Aorta (tissue), 5 donors: ENCODE measurements around the gene CCZ1. TPM values are rescaled to one million over a fixed set of nuclear protein-coding genes. Genes with fewer than 3 reads are reported as not detected.
"Not testable (repeated sequence)": the region's sequence is repeated elsewhere in the genome, so short reads cannot be mapped to it uniquely, and the experiment has no call there.

Source experiments
- ATAC-seq: fragments of 200-7000 bp; cut with Tn5 transposase; one replicate; pipeline ENCODE4 v1.9.1; 2022; ENCODE audit warnings: moderate library complexity; ENCODE audit not compliant: low FRiP score
- DNase-seq, 2 donors: peaks; one replicate each; pipeline ENCODE4 v3.0.0-alpha.2; 2020
- H3K27ac ChIP-seq, 2 donors: one replicate each; pipeline ENCODE4 v1.5.1; 2013; ENCODE audit warnings: low read length in 2 of 2, mild to moderate bottlenecking in 2 of 2, moderate library complexity in 2 of 2, control low read depth in 1 of 2, inconsistent platforms in 1 of 2, low read depth in 1 of 2
- H3K27me3 ChIP-seq, 2 donors: one replicate each; pipeline ENCODE4 v1.6.1; 2013; ENCODE audit warnings: control low read depth in 1 of 2, low read length in 1 of 2, mild to moderate bottlenecking in 1 of 2, moderate library complexity in 1 of 2; ENCODE audit not compliant: insufficient read depth in 2 of 2, control insufficient read depth in 1 of 2
- H3K36me3 ChIP-seq, 2 donors: one replicate each; pipeline ENCODE4 v1.6.1; 2013; ENCODE audit warnings: control low read depth in 1 of 2, low read length in 1 of 2, mild to moderate bottlenecking in 1 of 2; ENCODE audit not compliant: insufficient read depth in 2 of 2, control insufficient read depth in 1 of 2
- H3K4me1 ChIP-seq, 2 donors: one replicate each; pipeline ENCODE4 v1.6.1; 2013; ENCODE audit warnings: low read length in 2 of 2, control low read depth in 1 of 2, mild to moderate bottlenecking in 1 of 2, moderate library complexity in 1 of 2; ENCODE audit not compliant: insufficient read depth in 2 of 2, control insufficient read depth in 1 of 2
- H3K4me3 ChIP-seq, 2 donors: one replicate each; pipeline ENCODE4 v1.5.1; 2013; ENCODE audit warnings: low read length in 2 of 2, control low read depth in 1 of 2, mild to moderate bottlenecking in 1 of 2
- H3K9me3 ChIP-seq: one replicate; pipeline ENCODE4 v1.6.1; 2013; ENCODE audit warnings: mild to moderate bottlenecking, low read length; ENCODE audit not compliant: control insufficient read depth
- WGBS, 2 donors: extraction: QIAGEN DNeasy Blood & Tissue Kit; methylation state at CpG; one replicate each; pipeline ENCODE4 v1.1.7; 2013; 5-methylcytosine and 5-hydroxymethylcytosine counted together
- intact Hi-C, 2 donors: fragments of 100-400 bp; cut with DNase I; formaldehyde crosslinking; loops; one replicate each; pipeline versions ENCODE4 v1.14.2 to v1.15.0; 2022
- polyA plus RNA-seq, 2 donors: library from polyadenylated mRNA; stranded (reverse); fragments of 200-250 nt; gene quantifications; one replicate each; pipeline ENCODE4 v1.2.3, GENCODE V29; 2013
- total RNA-seq, 2 donors: library from RNA; stranded (reverse); fragmentation: NEBNext Ultra II Directional; extraction: Animal tissue kit (Norgen Biotek cat#: 25700); gene quantifications; one replicate each; pipeline ENCODE4 v1.2.1, GENCODE V29; 2021
- donor health status: healthy with polysubstance abuse.
- donor health status: Bipolar disorder and iron deficiency.
- donor health status: DM: no; HTN: no; CAD: no.
- donor health status: DM: no; HTN: no; CAD: no.
- donor health status: DM: yes; HTN: yes; CAD: no.

The CCZ1 gene
- total and polyA plus RNA-seq, 4 donors = 55.8 to 67.1 (median 63.9) TPM

DNA sequence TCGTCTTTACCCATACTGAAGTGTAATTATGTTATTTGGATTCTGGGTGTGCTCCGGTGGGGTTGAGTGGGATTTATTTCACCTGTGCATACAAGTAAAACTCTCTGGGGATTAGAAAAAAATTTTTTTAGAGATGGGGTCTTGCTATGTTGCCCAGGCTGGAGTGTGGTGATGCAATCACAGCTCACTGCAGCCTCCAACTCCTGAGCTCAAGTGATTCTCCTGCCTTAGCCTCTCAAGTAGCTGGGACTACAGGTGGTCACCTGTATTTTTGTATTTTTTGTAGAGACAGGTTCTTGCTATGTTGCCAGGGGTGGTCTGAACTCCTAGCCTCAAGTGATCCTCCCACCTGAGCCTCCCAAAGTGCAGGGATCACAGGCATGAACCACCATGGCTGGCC lies 8.3 kb upstream of the CCZ1 start:
- H3K4me1 ChIP-seq, H3K27me3 ChIP-seq, intact Hi-C loops, H3K36me3 ChIP-seq, H3K27ac ChIP-seq, H3K9me3 ChIP-seq, ATAC-seq, H3K4me3 ChIP-seq, DNase-seq: not testable (repeated sequence)
- WGBS, 2 donors = 94 to 95% methylated on average over 2 of the region's 2 CpGs

DNA sequence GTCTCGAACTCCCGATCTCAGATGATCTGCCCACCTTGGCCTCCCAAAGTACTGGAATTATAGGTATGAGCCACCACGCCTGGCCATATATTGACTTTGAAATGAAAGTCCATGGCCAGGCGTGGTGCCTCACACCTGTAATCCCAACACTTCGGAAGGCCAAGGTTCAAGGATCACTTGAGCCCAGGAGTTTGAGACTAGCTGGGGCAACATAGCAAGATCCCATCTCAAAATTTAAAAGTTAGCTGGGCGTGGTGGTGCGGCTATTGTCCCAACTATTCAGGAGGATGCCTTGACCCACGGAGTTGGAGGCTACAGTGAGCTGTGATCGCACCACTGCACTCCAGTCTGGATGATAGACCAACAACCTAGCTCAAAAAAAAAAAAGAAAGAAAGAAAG lies 6.0 kb upstream of the CCZ1 start:
- Histone ChIP-seq H3K9me3 (no peaks in the 10 kb centered on the region), H3K27ac (peak overlapping the region in 1 of 2 donors; percentile 12), H3K27me3 (no peaks in the 10 kb centered on the region), H3K36me3 (no peaks in the 10 kb centered on the region), H3K4me3 (no peak overlapping the region), H3K4me1 (no peaks in the 10 kb centered on the region)
- DNase-seq (no peak), ATAC-seq (no peak)
- intact Hi-C loops = no loop called here
- WGBS, 2 donors = 96 to 97% methylated on average over 9 of the region's 9 CpGs

DNA sequence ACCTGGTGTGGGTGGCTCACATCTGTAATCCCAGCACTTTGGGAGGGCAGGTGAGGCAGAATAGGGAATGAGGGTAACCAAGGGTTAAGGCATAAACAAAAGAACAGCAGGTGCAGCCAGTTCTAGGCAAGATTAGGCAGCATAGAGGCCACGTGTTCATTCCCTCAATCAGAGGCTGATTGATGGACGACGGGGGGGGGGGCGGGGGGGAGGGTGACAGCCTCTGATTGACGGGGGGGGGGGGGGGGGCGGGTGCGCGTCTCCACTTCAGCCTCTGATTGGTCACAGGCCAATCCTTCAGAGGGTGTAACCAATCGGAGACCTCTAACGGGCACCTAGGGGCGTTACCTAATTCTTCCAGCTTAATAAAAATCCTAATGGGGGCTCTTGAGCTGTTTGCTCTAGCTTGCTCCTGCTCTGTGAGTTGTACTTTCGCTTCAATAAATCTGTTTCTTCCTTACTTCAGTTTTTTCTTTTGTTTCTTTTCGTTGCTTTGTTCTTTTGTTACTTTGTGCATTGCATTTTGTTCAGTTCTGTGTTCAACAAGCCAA lies 1.1 kb upstream of the CCZ1 start:
- intact Hi-C loops, H3K9me3 ChIP-seq, H3K27ac ChIP-seq, H3K27me3 ChIP-seq, ATAC-seq, H3K4me1 ChIP-seq, DNase-seq, H3K36me3 ChIP-seq, H3K4me3 ChIP-seq: not testable (repeated sequence)
- WGBS, 2 donors = 49 to 84% methylated on average over 6 to 12 of the region's 13 CpGs

DNA sequence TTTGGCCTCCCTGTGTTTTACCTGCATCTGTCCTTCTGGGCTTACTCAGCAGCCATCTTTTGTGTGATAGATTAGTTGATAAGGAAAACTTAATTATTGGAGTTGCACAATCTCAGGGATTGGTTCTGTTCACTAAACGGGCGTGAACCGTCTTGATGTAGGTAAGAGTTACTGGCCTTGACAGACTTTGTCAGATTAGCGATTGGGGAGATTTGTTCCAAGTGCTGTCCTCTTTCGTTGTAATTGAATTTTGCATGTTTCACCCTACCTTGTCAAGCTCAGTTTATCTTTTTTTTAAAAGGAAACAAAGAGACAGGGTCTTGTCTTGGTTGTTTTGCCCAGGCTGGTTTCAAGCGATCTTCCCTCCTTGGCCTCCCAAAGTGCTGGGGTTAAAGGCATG lies 4.5 kb downstream of the CCZ1 start:
- intact Hi-C loops, H3K36me3 ChIP-seq, H3K27ac ChIP-seq, H3K4me3 ChIP-seq, ATAC-seq, H3K27me3 ChIP-seq, DNase-seq, H3K9me3 ChIP-seq, H3K4me1 ChIP-seq: not testable (repeated sequence)
- WGBS, 2 donors = 93 to 95% methylated on average over 6 of the region's 6 CpGs

DNA sequence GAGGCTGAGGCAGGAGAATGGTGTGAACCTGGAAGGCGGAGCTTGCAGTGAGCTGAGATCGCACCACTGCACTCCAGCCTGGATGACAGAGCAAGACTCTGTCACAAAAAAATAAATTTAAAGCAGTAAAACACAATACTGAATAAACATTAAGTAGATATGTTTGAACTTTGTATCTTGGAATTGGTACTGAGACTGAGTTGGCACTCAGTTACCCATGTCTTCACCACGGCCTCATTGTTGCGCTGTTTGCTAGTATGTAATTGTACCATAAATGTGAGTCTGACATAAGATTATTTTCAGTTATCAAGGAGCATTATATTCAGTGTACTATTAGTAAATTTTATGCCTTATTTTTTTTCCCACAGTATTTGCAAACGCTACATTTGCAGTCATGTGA lies 6.2 kb downstream of the CCZ1 start:
- ATAC-seq, DNase-seq, H3K4me1 ChIP-seq, H3K36me3 ChIP-seq, H3K9me3 ChIP-seq, H3K27me3 ChIP-seq, H3K27ac ChIP-seq, intact Hi-C loops, H3K4me3 ChIP-seq: not testable (repeated sequence)
- 87 to 93% methylated on average over 5 of the region's 5 CpGs for WGBS, 2 donors

DNA sequence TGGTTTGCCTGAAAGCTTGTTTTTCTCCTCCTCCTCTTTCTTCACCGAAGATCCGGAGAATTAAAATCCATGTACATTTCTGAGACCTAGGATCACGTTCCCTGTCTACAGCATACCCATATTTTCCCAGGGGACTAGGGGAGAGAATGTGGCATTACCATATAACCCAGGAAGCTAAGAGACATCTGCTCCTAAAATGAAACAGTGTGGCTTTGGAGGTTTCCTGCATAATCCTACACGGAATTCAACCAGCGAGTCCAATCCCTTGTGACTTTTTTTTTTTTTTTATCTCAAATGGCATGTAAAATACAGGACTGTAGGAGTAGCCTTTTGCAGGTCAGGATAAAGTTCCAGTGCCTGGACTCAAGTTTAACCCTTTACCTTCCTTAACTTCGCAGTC lies 10.3 kb downstream of the CCZ1 start:
- H3K27ac ChIP-seq, H3K27me3 ChIP-seq, H3K4me1 ChIP-seq, intact Hi-C loops, H3K4me3 ChIP-seq, ATAC-seq, H3K36me3 ChIP-seq, DNase-seq, H3K9me3 ChIP-seq: not testable (repeated sequence)
- WGBS, 2 donors = 69% methylated on average over 6 of the region's 6 CpGs

- H3K27ac ChIP-seq, H3K4me3 ChIP-seq, H3K4me1 ChIP-seq, intact Hi-C loops, H3K36me3 ChIP-seq, H3K9me3 ChIP-seq, DNase-seq, ATAC-seq, H3K27me3 ChIP-seq: not testable (repeated sequence)
- WGBS, 2 donors = 76 to 78% methylated on average over 3 to 6 of the region's 6 CpGs
Observed at GRCh38 chr7:5916529-5916928, 18.0 kb downstream of the CCZ1 start.

DNA sequence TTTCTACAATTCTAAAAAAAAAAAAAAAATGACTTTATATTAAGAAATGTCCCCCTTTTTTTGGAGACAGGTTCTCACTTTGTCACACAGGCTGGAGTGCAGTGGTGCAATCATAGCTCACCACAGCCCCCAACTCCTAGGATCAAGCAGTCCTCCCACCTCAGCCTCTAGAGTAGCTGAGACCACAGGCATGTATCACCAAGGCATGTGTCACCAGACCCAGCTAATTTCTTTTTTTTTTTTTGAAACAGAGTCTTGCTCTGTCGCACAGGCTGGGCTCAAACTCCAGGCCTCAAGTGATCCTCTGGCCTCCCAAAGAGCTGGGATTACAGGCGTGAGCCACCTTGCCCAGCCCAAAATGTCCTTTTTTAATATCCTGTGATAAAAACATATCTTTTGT lies 25.6 kb downstream of the CCZ1 start:
- H3K9me3 ChIP-seq, intact Hi-C loops, H3K27me3 ChIP-seq, H3K4me1 ChIP-seq, H3K36me3 ChIP-seq, H3K4me3 ChIP-seq, H3K27ac ChIP-seq, DNase-seq, ATAC-seq: not testable (repeated sequence)
- WGBS, 2 donors = 96 to 100% methylated on average over 1 of the region's 2 CpGs

DNA sequence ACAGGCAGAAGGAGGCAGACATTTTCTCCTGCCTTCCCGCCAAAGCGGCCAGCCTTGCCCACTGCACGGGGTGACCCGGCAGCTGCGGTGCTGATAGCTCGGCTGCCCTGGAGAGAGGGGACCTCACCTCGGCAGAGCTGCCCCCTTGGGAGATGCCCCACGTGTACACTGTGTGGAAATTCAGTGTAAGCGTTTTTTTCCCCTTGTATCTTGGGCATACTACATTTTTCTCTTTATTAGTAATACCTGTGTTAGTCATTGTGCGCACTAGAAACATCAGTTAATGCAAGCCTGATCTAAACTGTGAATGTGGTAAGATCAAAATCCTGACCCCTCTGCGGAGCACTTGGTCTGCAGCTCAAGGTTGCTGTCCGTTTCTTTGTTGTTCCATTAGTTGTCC lies 26.1 kb downstream of the CCZ1 start:
- H3K9me3 ChIP-seq, H3K4me3 ChIP-seq, H3K36me3 ChIP-seq, ATAC-seq, H3K27ac ChIP-seq, intact Hi-C loops, H3K27me3 ChIP-seq, DNase-seq, H3K4me1 ChIP-seq: not testable (repeated sequence)
- 89% methylated on average over 2 of the region's 12 CpGs; no CpG with 5 or more reads in 1 of the 2 donors for WGBS, 2 donors
